Measurements from ENCODE around the gene TAF4. TPM values are rescaled to one million over a fixed set of nuclear protein-coding genes. Genes with fewer than 3 reads are reported as not detected.
A peak's percentile ranks its signal among the peaks of the same experiment; 100 is the strongest.
"Not testable (repeated sequence)": the region's sequence is repeated elsewhere in the genome, so short reads cannot be mapped to it uniquely, and the experiment has no call there.

Gene TAF4
- total RNA-seq, 1 experiment from 2014 or later: 94.9 TPM

GRCh38 chr20:62058941-62059340 lies 6.7 kb downstream of the TAF4 start:
- BruUV-seq (replicated peaks): no TSS peak
- Mint-ChIP-seq H3K27me3 (ENCODE audit: insufficient read depth, unreplicated experiment) (no peaks in the 10 kb centered on the region), H3K4me1 (ENCODE audit: low read depth, unreplicated experiment) (peaks cover 18% of the 10 kb centered on the region), H3K36me3 (ENCODE audit: insufficient read depth, unreplicated experiment) (peaks cover 56% of the 10 kb centered on the region), H3K27ac (ENCODE audit: unreplicated experiment) (no peak overlapping the region), H3K9me3 (ENCODE audit: unreplicated experiment) (no peaks in the 10 kb centered on the region), H3K4me3 (ENCODE audit: unreplicated experiment) (no peak overlapping the region)
- Histone ChIP-seq H3K4me3 (ENCODE audit: low read depth, low read length) (no peak overlapping the region), H3K9me3 (no peaks in the 10 kb centered on the region), H3K36me3 (ENCODE audit: control insufficient read depth, insufficient read depth, low read length) (peaks cover 10% of the 10 kb centered on the region), H3K27me3 (replicated peaks; ENCODE audit: control insufficient read depth, insufficient read depth, low read length) (no peaks in the 10 kb centered on the region), H3K4me1 (peaks cover 8% of the 10 kb centered on the region)
- TF ChIP-seq CTCF (IDR thresholded peaks at IDR 0.05; ENCODE audit: insufficient read depth in 1 of 2, low read depth in 1 of 2, low read length in 1 of 2, severe bottlenecking in 1 of 2, unreplicated experiment in 1 of 2): no peak
- peak in 1 of 2 experiments; percentile 45 for DNase-seq
- ChIA-PET POLR2A (no interaction called here), CTCF (no interaction called here)
- intact Hi-C loops (cut with micrococcal nuclease; ENCODE audit: unreplicated experiment): no loop called here

GRCh38 chr20:62056975-62057374 lies 8.7 kb downstream of the TAF4 start:
- no peak overlapping the region for H3K4me3 ChIP-seq (ENCODE audit: low read depth, low read length)
- no peaks in the 10 kb centered on the region for H3K9me3 ChIP-seq
- Mint-ChIP-seq H3K9me3 (ENCODE audit: unreplicated experiment) (no peaks in the 10 kb centered on the region), H3K4me3 (ENCODE audit: unreplicated experiment) (no peak overlapping the region), H3K27me3 (ENCODE audit: insufficient read depth, unreplicated experiment) (no peaks in the 10 kb centered on the region), H3K4me1 (ENCODE audit: low read depth, unreplicated experiment) (peaks cover 9% of the 10 kb centered on the region), H3K27ac (ENCODE audit: unreplicated experiment) (no peak overlapping the region), H3K36me3 (ENCODE audit: insufficient read depth, unreplicated experiment) (peaks cover 46% of the 10 kb centered on the region)
- ChIA-PET CTCF (no interaction called here), POLR2A (no interaction called here)
- peak in 1 of 2 experiments; percentile 38 for DNase-seq
- BruUV-seq (replicated peaks): no TSS peak
- no peaks in the 10 kb centered on the region for H3K4me1 ChIP-seq
- H3K27me3 ChIP-seq (replicated peaks; ENCODE audit: control insufficient read depth, insufficient read depth, low read length): no peaks in the 10 kb centered on the region
- peaks cover 6% of the 10 kb centered on the region for H3K36me3 ChIP-seq (ENCODE audit: control insufficient read depth, insufficient read depth, low read length)
- TF ChIP-seq CTCF (IDR thresholded peaks at IDR 0.05; ENCODE audit: insufficient read depth in 1 of 2, low read depth in 1 of 2, low read length in 1 of 2, severe bottlenecking in 1 of 2, unreplicated experiment in 1 of 2): no peak
- intact Hi-C loops (cut with micrococcal nuclease; ENCODE audit: unreplicated experiment): no loop called here

GRCh38 chr20:62056377-62056776 lies 9.3 kb downstream of the TAF4 start:
- H3K4me3 Mint-ChIP-seq (ENCODE audit: unreplicated experiment): no peak overlapping the region
- no peaks in the 10 kb centered on the region for H3K9me3 Mint-ChIP-seq (ENCODE audit: unreplicated experiment)
- Histone ChIP-seq H3K4me1 (no peaks in the 10 kb centered on the region), H3K9me3 (no peaks in the 10 kb centered on the region), H3K4me3 (ENCODE audit: low read depth, low read length) (no peak overlapping the region), H3K36me3 (ENCODE audit: control insufficient read depth, insufficient read depth, low read length) (peaks cover 6% of the 10 kb centered on the region), H3K27me3 (replicated peaks; ENCODE audit: control insufficient read depth, insufficient read depth, low read length) (no peaks in the 10 kb centered on the region)
- peaks cover 44% of the 10 kb centered on the region for H3K36me3 Mint-ChIP-seq (ENCODE audit: insufficient read depth, unreplicated experiment)
- TF ChIP-seq CTCF (IDR thresholded peaks at IDR 0.05; ENCODE audit: insufficient read depth in 1 of 2, low read depth in 1 of 2, low read length in 1 of 2, severe bottlenecking in 1 of 2, unreplicated experiment in 1 of 2): no peak
- ChIA-PET POLR2A (no interaction called here), CTCF (no interaction called here)
- no TSS peak for BruUV-seq (replicated peaks)
- intact Hi-C loops (cut with micrococcal nuclease; ENCODE audit: unreplicated experiment): no loop called here
- H3K27me3 Mint-ChIP-seq (ENCODE audit: insufficient read depth, unreplicated experiment): no peaks in the 10 kb centered on the region
- H3K27ac Mint-ChIP-seq (ENCODE audit: unreplicated experiment): no peak overlapping the region
- H3K4me1 Mint-ChIP-seq (ENCODE audit: low read depth, unreplicated experiment): peaks cover 5% of the 10 kb centered on the region
- DNase-seq: peak in 1 of 2 experiments; percentile 30

GRCh38 chr20:62055862-62056115 lies 9.9 kb downstream of the TAF4 start:
- H3K4me3 ChIP-seq (ENCODE audit: low read depth, low read length); BruUV-seq (replicated peaks); intact Hi-C loops (cut with micrococcal nuclease; ENCODE audit: unreplicated experiment); DNase-seq; POLR2A ChIA-PET; H3K4me1 ChIP-seq; H3K4me3 Mint-ChIP-seq (ENCODE audit: unreplicated experiment); H3K4me1 Mint-ChIP-seq (ENCODE audit: low read depth, unreplicated experiment); H3K36me3 ChIP-seq (ENCODE audit: control insufficient read depth, insufficient read depth, low read length); H3K9me3 ChIP-seq; H3K27ac Mint-ChIP-seq (ENCODE audit: unreplicated experiment); H3K9me3 Mint-ChIP-seq (ENCODE audit: unreplicated experiment); CTCF ChIA-PET; H3K27me3 Mint-ChIP-seq (ENCODE audit: insufficient read depth, unreplicated experiment); H3K27me3 ChIP-seq (replicated peaks; ENCODE audit: control insufficient read depth, insufficient read depth, low read length): not testable (repeated sequence)
- H3K36me3 Mint-ChIP-seq (ENCODE audit: insufficient read depth, unreplicated experiment): peaks cover 41% of the 10 kb centered on the region
